GM13977 (cell line): ENCODE measurements around the gene AAGAB.

Experiments
- DNase-seq: peaks from one replicate; pipeline ENCODE4 v3.0.0; 2012; ENCODE audit warnings: low spot score
- CTCF ChIP-seq: IDR thresholded peaks from 2 replicates; pipeline ENCODE4 v1.5.1; 2012; ENCODE audit warnings: mild to moderate bottlenecking, control low read depth; ENCODE audit not compliant: insufficient read depth; ENCODE audit errors: extremely low read depth, missing control alignments
- in situ Hi-C: fragments of 300-500 bp; cut with MboI; formaldehyde crosslinking; loops from one replicate; pipeline ENCODE4 v1.12.0; 2022; ENCODE audit warnings: low sequenced_read_pairs, low pct_unique_long_range_greater_than_20kb, mixed read lengths, inconsistent platforms; ENCODE audit not compliant: unreplicated experiment

The AAGAB gene

GRCh38 chr15:67164811-67165253, 89.6 kb downstream of the AAGAB start:
- in situ Hi-C loops, result no loop called here
- no peak for DNase-seq
- TF ChIP-seq CTCF, result no peak

- no peak for TF ChIP-seq CTCF
- DNase-seq, result peak; percentile 17
- in situ Hi-C loops, result no loop called here
Measured at GRCh38 chr15:67164401-67164791, 90.1 kb downstream of the AAGAB start.

- no peak for TF ChIP-seq CTCF
- in situ Hi-C loops, result no loop called here
- no peak for DNase-seq
Measured at GRCh38 chr15:67163180-67163579, 91.3 kb downstream of the AAGAB start.

- in situ Hi-C loops, result no loop called here
- no peak for TF ChIP-seq CTCF
- no peak for DNase-seq
Measured at GRCh38 chr15:67161881-67162280, 92.6 kb downstream of the AAGAB start.

GRCh38 chr15:67161412-67161811, 93.0 kb downstream of the AAGAB start:
- in situ Hi-C loops, result no loop called here
- no peak for TF ChIP-seq CTCF
- DNase-seq, result no peak

GRCh38 chr15:67158367-67158766, 96.1 kb downstream of the AAGAB start:
- TF ChIP-seq CTCF, result no peak
- DNase-seq, result no peak
- in situ Hi-C loops, result no loop called here
